CD14-positive monocyte (primary cell): ENCODE measurements around the gene TNXB. TPM values are rescaled to one million over a fixed set of nuclear protein-coding genes. Genes with fewer than 3 reads are reported as not detected.

Source experiments
- DNase-seq, 3 donors: peaks; one replicate each; pipeline ENCODE4 v3.0.0-alpha.2; 2011 to 2022
- H2AFZ ChIP-seq: 2 replicates; pipeline ENCODE4 v1.6.0; 2012; ENCODE audit warnings: mild to moderate bottlenecking, low read depth, low read length, inconsistent platforms; ENCODE audit not compliant: insufficient read depth, poor library complexity, severe bottlenecking
- H3K27ac ChIP-seq, 2 donors: 1 replicate in 1 of 2; 2 replicates in 1 of 2; pipeline ENCODE4 v1.5.1; 2012 to 2013; ENCODE audit warnings: low read length in 2 of 2, control low read depth in 1 of 2, inconsistent platforms in 1 of 2, low read depth in 1 of 2, mild to moderate bottlenecking in 1 of 2
- H3K27me3 ChIP-seq, 2 donors: one replicate each; pipeline versions ENCODE4 v1.6.0 to v1.6.1; 2011 to 2013; ENCODE audit warnings: low read length in 2 of 2; ENCODE audit not compliant: control insufficient read depth in 2 of 2, insufficient read depth in 2 of 2
- H3K36me3 ChIP-seq, 2 donors: replicated peaks in 1 of 2; 1 replicate in 1 of 2; 2 replicates in 1 of 2; pipeline versions ENCODE4 v1.5.1 to v1.6.1; 2012 to 2013; ENCODE audit warnings: low read length in 2 of 2, control low read depth in 1 of 2, inconsistent platforms in 1 of 2, mild to moderate bottlenecking in 1 of 2; ENCODE audit not compliant: insufficient read depth in 2 of 2, control insufficient read depth in 1 of 2
- H3K4me1 ChIP-seq, 2 donors: 1 replicate in 1 of 2; 2 replicates in 1 of 2; pipeline versions ENCODE4 v1.5.1 to v1.6.1; 2012 to 2013; ENCODE audit warnings: low read length in 2 of 2, control low read depth in 1 of 2, inconsistent platforms in 1 of 2, mild to moderate bottlenecking in 1 of 2, moderate library complexity in 1 of 2; ENCODE audit not compliant: insufficient read depth in 2 of 2, control insufficient read depth in 1 of 2
- H3K4me2 ChIP-seq: replicated peaks from 2 replicates; pipeline ENCODE3; 2012; ENCODE audit warnings: low read length, moderate library complexity, mild to moderate bottlenecking; ENCODE audit not compliant: poor library complexity, severe bottlenecking; ENCODE audit errors: extremely low read depth
- H3K4me3 ChIP-seq, 3 experiments: fragments of 200-600 bp in 1 of 3; sonication (generic) in 1 of 3; replicated peaks in 1 of 3; 1 replicate in 2 of 3; 2 replicates in 1 of 3; pipeline ENCODE4 v1.5.1; 2011 to 2013; ENCODE audit warnings: low read length in 3 of 3, mild to moderate bottlenecking in 3 of 3, control low read depth in 2 of 3, low read depth in 2 of 3, inconsistent platforms in 1 of 3, moderate library complexity in 1 of 3
- H3K79me2 ChIP-seq: 2 replicates; pipeline ENCODE4 v1.6.0; 2012; ENCODE audit warnings: mild to moderate bottlenecking, control low read depth, inconsistent platforms, low read length, moderate library complexity; ENCODE audit not compliant: insufficient read depth
- H3K9ac ChIP-seq: 2 replicates; pipeline ENCODE4 v1.6.0; 2017; ENCODE audit warnings: low read length, mild to moderate bottlenecking; ENCODE audit not compliant: insufficient read depth, poor library complexity, severe bottlenecking
- H3K9me3 ChIP-seq, 2 donors: replicated peaks in 1 of 2; 1 replicate in 1 of 2; 2 replicates in 1 of 2; pipeline versions ENCODE4 v1.5.1 to v1.6.1; 2012 to 2013; ENCODE audit warnings: low read length in 2 of 2, control low read depth in 1 of 2; ENCODE audit not compliant: control insufficient read depth in 1 of 2, insufficient read depth in 1 of 2
- H4K20me1 ChIP-seq: 2 replicates; pipeline ENCODE4 v1.6.0; 2012; ENCODE audit warnings: mild to moderate bottlenecking, low read length, control low read depth, moderate library complexity; ENCODE audit not compliant: insufficient read depth
- H3K27ac Mint-ChIP-seq, 7 donors: one replicate each; pipeline ENCODE4 v1.8.0; 2020; ENCODE audit warnings: mild to moderate bottlenecking in 7 of 7, mixed read lengths in 7 of 7, moderate library complexity in 6 of 7, inconsistent platforms in 2 of 7
- H3K27me3 Mint-ChIP-seq, 3 donors: one replicate each; pipeline ENCODE4 v1.8.0; 2021 to 2022; ENCODE audit warnings: low read depth in 3 of 3, mild to moderate bottlenecking in 3 of 3, mixed read lengths in 3 of 3, moderate library complexity in 3 of 3, inconsistent platforms in 1 of 3
- H3K36me3 Mint-ChIP-seq, 2 donors: one replicate each; pipeline ENCODE4 v1.8.0; 2020; ENCODE audit warnings: mixed read lengths in 2 of 2, inconsistent platforms in 1 of 2, mild to moderate bottlenecking in 1 of 2
- H3K4me1 Mint-ChIP-seq: one replicate; pipeline ENCODE4 v1.8.0; 2020; ENCODE audit warnings: mild to moderate bottlenecking, mixed read lengths
- H3K4me3 Mint-ChIP-seq, 2 donors: one replicate each; pipeline ENCODE4 v1.8.0; 2020; ENCODE audit warnings: mild to moderate bottlenecking in 2 of 2, mixed read lengths in 2 of 2, moderate library complexity in 1 of 2
- H3K9me3 Mint-ChIP-seq, 7 donors: one replicate each; pipeline ENCODE4 v1.8.0; 2020 to 2022; ENCODE audit warnings: mixed read lengths in 7 of 7, mild to moderate bottlenecking in 6 of 7, moderate library complexity in 6 of 7, inconsistent platforms in 2 of 7
- WGBS: methylation state at CpG from one replicate; pipeline ENCODE4 v1.1.5; 2013; ENCODE audit warnings: missing lambda C conversion rate; ENCODE audit not compliant: insufficient coverage; 5-methylcytosine and 5-hydroxymethylcytosine counted together
- intact Hi-C, 2 donors: fragments of 100-400 bp; cut with micrococcal nuclease; formaldehyde crosslinking; loops; one replicate each; pipeline versions ENCODE4 v1.15.0 to v1.15.1; 2023
- polyA plus RNA-seq, 3 donors: library from polyadenylated mRNA; depleted of rRNA in 1 of 3; unstranded in 2 of 3; stranded (reverse) in 1 of 3; fragments of 300-500 nt in 2 of 3; fragments of >200 nt in 1 of 3; fragmentation: Illumina TruSeq in 2 of 3; gene quantifications; 1 replicate in 2 of 3; 2 replicates in 1 of 3; pipeline ENCODE4 v1.2.3, GENCODE V29; 2012 to 2021
- TF ChIP-seq, protein P1 (sequence below): fragments of 200-600 bp; IDR thresholded peaks from one replicate; pipeline ENCODE4 v1.8.0; 2022; ENCODE audit warnings: antibody characterized with exemption, mild to moderate bottlenecking

TNXB gene
- polyA plus RNA-seq, 3 donors, result 1.2 TPM; not detected in 2

DNA sequence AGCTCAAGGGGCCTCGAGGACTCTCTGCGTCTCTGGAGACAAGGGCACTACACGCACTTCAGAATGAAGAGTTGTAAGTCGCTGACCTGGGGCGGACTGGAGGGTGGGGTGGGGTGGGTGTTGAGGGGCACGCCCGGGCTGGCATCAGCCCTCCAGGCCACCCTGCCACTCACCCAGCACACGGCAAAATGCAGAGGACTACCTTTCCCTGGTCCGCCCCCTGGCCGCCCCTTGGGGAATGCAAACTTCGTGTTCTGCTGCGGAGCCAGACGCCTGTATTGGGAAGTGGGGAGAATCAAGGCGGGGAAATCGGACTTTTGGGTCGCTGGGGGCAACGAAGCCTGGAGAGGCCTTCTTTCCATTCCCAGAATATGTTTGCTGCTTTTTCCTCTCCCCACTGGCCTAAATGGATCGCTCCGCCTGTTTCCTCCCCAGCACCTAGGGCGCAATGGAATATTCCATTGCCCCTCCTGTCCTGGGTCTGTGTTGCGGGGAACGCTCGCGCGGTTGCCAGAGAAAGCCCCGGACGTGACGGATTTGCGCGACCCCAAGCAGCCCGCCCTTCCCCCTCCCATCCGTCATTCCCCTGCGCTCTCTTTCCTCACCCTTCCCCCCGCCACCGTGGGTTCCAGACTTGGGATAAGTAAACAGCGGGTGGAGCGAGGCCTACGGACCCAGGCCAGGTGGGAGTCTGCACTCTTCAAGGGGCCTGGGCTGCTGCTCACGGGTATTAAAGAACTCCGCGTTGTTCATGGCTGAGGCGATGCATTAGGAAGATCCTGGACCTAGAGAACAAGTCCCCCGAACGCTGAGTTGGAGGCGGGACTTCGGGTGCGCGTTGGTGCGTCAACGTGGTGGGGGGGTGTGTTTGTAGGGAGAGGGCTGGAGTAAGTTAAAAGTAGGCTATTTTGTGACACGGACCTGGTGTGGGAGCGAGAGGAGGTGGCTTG lies 44.7 kb upstream of the TNXB start, which contains the start of gene PPT2:
Gene PPT2 (plus strand): TSS at position 578 of the 950 bp plus-strand sequence. CDS start 454 bp downstream, outside the sequence.
- peaks cover 0 to 19% of the 10 kb centered on the region in 2 donors for H3K36me3 Mint-ChIP-seq
- 2% methylated on average over 24 of the region's 52 CpGs for WGBS
- H3K9me3 Mint-ChIP-seq, result peaks cover 0 to 24% (median 9%) of the 10 kb centered on the region in 7 donors
- H3K4me3 ChIP-seq, result peak within 1 kb of the TSS; percentile 51 to 84 (median 56)
- H3K4me3 Mint-ChIP-seq, result peak within 1 kb of the TSS; percentile 97 to 100
- H3K36me3 ChIP-seq, result no peaks in the 10 kb centered on the region
- TF ChIP-seq, protein P1, sequence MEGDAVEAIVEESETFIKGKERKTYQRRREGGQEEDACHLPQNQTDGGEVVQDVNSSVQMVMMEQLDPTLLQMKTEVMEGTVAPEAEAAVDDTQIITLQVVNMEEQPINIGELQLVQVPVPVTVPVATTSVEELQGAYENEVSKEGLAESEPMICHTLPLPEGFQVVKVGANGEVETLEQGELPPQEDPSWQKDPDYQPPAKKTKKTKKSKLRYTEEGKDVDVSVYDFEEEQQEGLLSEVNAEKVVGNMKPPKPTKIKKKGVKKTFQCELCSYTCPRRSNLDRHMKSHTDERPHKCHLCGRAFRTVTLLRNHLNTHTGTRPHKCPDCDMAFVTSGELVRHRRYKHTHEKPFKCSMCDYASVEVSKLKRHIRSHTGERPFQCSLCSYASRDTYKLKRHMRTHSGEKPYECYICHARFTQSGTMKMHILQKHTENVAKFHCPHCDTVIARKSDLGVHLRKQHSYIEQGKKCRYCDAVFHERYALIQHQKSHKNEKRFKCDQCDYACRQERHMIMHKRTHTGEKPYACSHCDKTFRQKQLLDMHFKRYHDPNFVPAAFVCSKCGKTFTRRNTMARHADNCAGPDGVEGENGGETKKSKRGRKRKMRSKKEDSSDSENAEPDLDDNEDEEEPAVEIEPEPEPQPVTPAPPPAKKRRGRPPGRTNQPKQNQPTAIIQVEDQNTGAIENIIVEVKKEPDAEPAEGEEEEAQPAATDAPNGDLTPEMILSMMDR, result no peak
- no peaks in the 10 kb centered on the region for H4K20me1 ChIP-seq
- peaks cover 0 to 11% of the 10 kb centered on the region in 2 donors for H3K9me3 ChIP-seq
- peaks cover 45 to 63% (median 55%) of the 10 kb centered on the region in 3 donors for H3K27me3 Mint-ChIP-seq
- H3K4me1 Mint-ChIP-seq, result peaks cover 30% of the 10 kb centered on the region
- H3K4me1 ChIP-seq, result peaks cover 24 to 26% of the 10 kb centered on the region in 2 donors
- H3K27me3 ChIP-seq, result peaks cover 28 to 51% of the 10 kb centered on the region in 2 donors
- H3K27ac ChIP-seq, result no peak within 1 kb of the TSS
- peak within 1 kb of the TSS; percentile 48 for H3K9ac ChIP-seq
- intact Hi-C loops, result loop anchor here in 1 of 2 donors (2.0 kb wide), 1 partner anchor 21 kb away; no protein-coding TSS in a partner anchor
- H3K4me2 ChIP-seq, result peak within 1 kb of the TSS; percentile 100
- H3K79me2 ChIP-seq, result no peaks in the 10 kb centered on the region
- peak within 1 kb of the TSS; percentile 97 for H2AFZ ChIP-seq
- H3K27ac Mint-ChIP-seq, result peak within 1 kb of the TSS in 5 of 7 donors; percentile 10 to 90 (median 61)
- DNase-seq, result peak; percentile 23 to 37 (median 28)

DNA sequence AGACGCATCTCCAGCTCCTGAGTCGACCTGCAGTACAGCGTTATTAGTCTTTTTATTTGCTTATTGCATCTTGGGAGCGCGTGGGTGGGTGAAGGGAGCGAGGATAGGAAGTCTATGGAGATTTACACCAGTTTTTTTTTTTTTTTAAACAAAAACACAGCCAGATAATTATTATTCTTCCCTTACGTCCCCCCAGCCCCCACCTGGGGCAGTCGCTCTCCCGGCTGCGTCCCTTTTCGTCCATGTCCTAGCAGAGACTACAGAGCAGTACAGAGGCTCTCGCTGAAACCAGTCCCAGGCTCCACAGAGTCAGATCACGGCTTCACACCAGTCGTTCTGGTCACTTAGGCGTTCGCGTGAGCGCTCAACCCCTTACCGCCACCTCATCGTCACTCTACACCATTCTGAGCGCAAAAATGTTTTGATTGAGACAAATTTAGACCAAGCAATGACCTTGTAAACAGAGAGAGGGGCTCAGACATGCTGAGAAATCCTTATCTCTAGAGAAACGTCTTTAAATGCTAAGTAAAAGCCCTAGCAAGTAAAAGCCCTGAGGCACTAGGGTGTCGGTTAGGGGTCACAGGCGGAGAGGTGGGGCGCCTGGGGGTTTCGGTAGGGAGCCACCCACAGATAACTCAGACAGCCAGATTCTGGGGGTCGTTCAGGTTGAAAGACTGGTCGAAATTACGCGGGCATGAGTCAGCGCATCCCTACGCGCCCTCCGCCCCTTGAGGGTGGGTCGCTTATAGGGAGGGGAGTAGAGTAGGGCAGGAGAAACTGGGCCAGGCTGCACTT lies 43.8 kb upstream of the TNXB start:
- no peaks in the 10 kb centered on the region for H3K36me3 ChIP-seq
- intact Hi-C loops, result no loop called here
- no peak for DNase-seq
- H3K79me2 ChIP-seq, result no peaks in the 10 kb centered on the region
- peaks cover 51 to 72% (median 63%) of the 10 kb centered on the region in 3 donors for H3K27me3 Mint-ChIP-seq
- H3K4me1 Mint-ChIP-seq, result peaks cover 38% of the 10 kb centered on the region
- peaks cover 0 to 17% of the 10 kb centered on the region in 2 donors for H3K36me3 Mint-ChIP-seq
- peak overlapping the region in 1 of 7 donors; percentile 61 for H3K27ac Mint-ChIP-seq
- H3K9me3 Mint-ChIP-seq, result peaks cover 0 to 28% (median 11%) of the 10 kb centered on the region in 7 donors
- H3K27me3 ChIP-seq, result peaks cover 29 to 59% of the 10 kb centered on the region in 2 donors
- 81% methylated on average over 16 of the region's 35 CpGs for WGBS
- peak overlapping the region; percentile 100 for H3K4me2 ChIP-seq
- H2AFZ ChIP-seq, result peak overlapping the region; percentile 97
- peak overlapping the region; percentile 55 to 100 for H3K4me3 Mint-ChIP-seq
- peaks cover 32 to 34% of the 10 kb centered on the region in 2 donors for H3K4me1 ChIP-seq
- H3K9me3 ChIP-seq, result peaks cover 0 to 11% of the 10 kb centered on the region in 2 donors
- no peak overlapping the region for H3K4me3 ChIP-seq
- TF ChIP-seq, protein P1, result no peak
- no peaks in the 10 kb centered on the region for H4K20me1 ChIP-seq
- no peak overlapping the region for H3K27ac ChIP-seq
- no peak overlapping the region for H3K9ac ChIP-seq
